Cardiac fibroblast (primary cell): ENCODE results near the gene NAV2.
A peak's percentile ranks its signal among the peaks of the same experiment; 100 is the strongest.

Source experiments
- DNase-seq, 2 donors: peaks; one replicate each; pipeline versions ENCODE4 v3.0.0 to v3.0.0-alpha.2; 2010; ENCODE audit warnings: low read depth in 2 of 2
- H3K4me3 ChIP-seq, 2 donors: replicated peaks in 1 of 2; 1 replicate in 1 of 2; 2 replicates in 1 of 2; pipeline ENCODE4 v1.5.1; 2011; ENCODE audit warnings: low read depth in 2 of 2, low read length in 2 of 2, mild to moderate bottlenecking in 2 of 2, moderate library complexity in 1 of 2
- CTCF ChIP-seq: IDR thresholded peaks from one replicate; pipeline ENCODE4 v1.5.1; 2011; ENCODE audit warnings: low read depth, mild to moderate bottlenecking, low read length, inconsistent platforms

The NAV2 gene

GRCh38 chr11:19789835-19790710 lies 77.4 kb downstream of the NAV2 start:
- DNase-seq, result peak in 1 of 2 donors; percentile 89
- TF ChIP-seq CTCF, result no peak
- no peak overlapping the region for H3K4me3 ChIP-seq

GRCh38 chr11:19790831-19791552 lies 78.4 kb downstream of the NAV2 start:
- TF ChIP-seq CTCF, result no peak
- no peak overlapping the region for H3K4me3 ChIP-seq
- no peak for DNase-seq

- H3K4me3 ChIP-seq, result no peak overlapping the region
- DNase-seq, result peak in 1 of 2 donors; percentile 49
- no peak for TF ChIP-seq CTCF
Measured at GRCh38 chr11:19792510-19792909, 79.9 kb downstream of the NAV2 start.

- no peak for DNase-seq
- no peak for TF ChIP-seq CTCF
- H3K4me3 ChIP-seq, result no peak overlapping the region
Measured at GRCh38 chr11:19793326-19793725, 80.7 kb downstream of the NAV2 start.

- no peak for TF ChIP-seq CTCF
- no peak overlapping the region for H3K4me3 ChIP-seq
- no peak for DNase-seq
Measured at GRCh38 chr11:19794161-19794560, 81.5 kb downstream of the NAV2 start.

GRCh38 chr11:19795082-19795481 lies 82.4 kb downstream of the NAV2 start:
- DNase-seq, result no peak

More at GRCh38 chr11:19795082-19795481, 82.4 kb downstream of the NAV2 start:
- no peak for TF ChIP-seq CTCF
- H3K4me3 ChIP-seq, result no peak overlapping the region
